GM18519 (cell line): ENCODE results near the gene CMC4.

Experiments used
- ATAC-seq: cut with Tn5 transposase; IDR thresholded peaks from one replicate; pipeline ENCODE4 v1.9.1; 2021; ENCODE audit warnings: mild to moderate bottlenecking, moderate library complexity; ENCODE audit not compliant: unreplicated experiment, low FRiP score

CMC4 gene

GRCh38 chrX:155070975-155071693 is at the start of gene CMC4, which contains the start of the genes BRCC3 and MTCP1:
TSS of gene CMC4 (minus strand) at chrX:155071136. CDS start at chrX:155064023, 7,113 bp downstream.
TSS of gene BRCC3 (plus strand) at chrX:155071508. CDS start at chrX:155071528, 20 bp downstream.
TSS of gene MTCP1 (minus strand) at chrX:155071136. CDS start at chrX:155066010, 5,126 bp downstream.
- peak; percentile 73 for ATAC-seq

GRCh38 chrX:155115174-155115819 is 44.4 kb upstream of the CMC4 start:
- ATAC-seq, result no peak

- ATAC-seq, result no peak
Observed at GRCh38 chrX:155113097-155113496, 42.2 kb upstream of the CMC4 start.

GRCh38 chrX:155112171-155112570 is 41.2 kb upstream of the CMC4 start:
- ATAC-seq, result no peak

GRCh38 chrX:155108427-155108826 is 37.5 kb upstream of the CMC4 start:
- ATAC-seq, result no peak

GRCh38 chrX:155105919-155106318 is 35.0 kb upstream of the CMC4 start:
- no peak for ATAC-seq

- no peak for ATAC-seq
Observed at GRCh38 chrX:155094468-155095061, 23.6 kb upstream of the CMC4 start.

- ATAC-seq, result no peak
Observed at GRCh38 chrX:155086961-155087735, 16.2 kb upstream of the CMC4 start.

- ATAC-seq, result no peak
Observed at GRCh38 chrX:155086202-155086840, 15.4 kb upstream of the CMC4 start.

- no peak for ATAC-seq
Observed at GRCh38 chrX:155071694-155072280, 851 bp upstream of the CMC4 start.

GRCh38 chrX:155070663-155070974 is 317 bp downstream of the CMC4 start:
- no peak for ATAC-seq

- ATAC-seq, result no peak
Observed at GRCh38 chrX:155070038-155070437, 898 bp downstream of the CMC4 start.

GRCh38 chrX:155069414-155069813 is 1.5 kb downstream of the CMC4 start:
- no peak for ATAC-seq

GRCh38 chrX:155068165-155068564 is 2.8 kb downstream of the CMC4 start:
- no peak for ATAC-seq

- no peak for ATAC-seq
Observed at GRCh38 chrX:155065035-155065734, 5.8 kb downstream of the CMC4 start.

- ATAC-seq, result no peak
Observed at GRCh38 chrX:155061760-155062159, 9.2 kb downstream of the CMC4 start.

- no peak for ATAC-seq
Observed at GRCh38 chrX:155056877-155057792, 13.8 kb downstream of the CMC4 start.

- no peak for ATAC-seq
Observed at GRCh38 chrX:155056471-155056870, 14.5 kb downstream of the CMC4 start.
